ENCODE data around the gene SH2D1A.

GRCh38 chrX:124401696-124402095 is 55.3 kb downstream of the SH2D1A start:
- TF ChIP-seq MYC (IDR thresholded peaks at IDR 0.05; ENCODE audit: low read depth, low read length) (no peak), EZH2 (IDR thresholded peaks at IDR 0.05; ENCODE audit: borderline replicate concordance, low read depth, low read length, severe bottlenecking) (no peak), CTCF (IDR thresholded peaks at IDR 0.05; ENCODE audit: extremely low read depth in 1 of 2, insufficient read depth in 1 of 2, low read depth in 1 of 2, low read length in 2 of 2) (no peak), POLR2A (IDR thresholded peaks at IDR 0.05; ENCODE audit: low read depth, low read length) (no peak), JUN (IDR thresholded peaks at IDR 0.05; ENCODE audit: borderline replicate concordance, insufficient read depth, insufficient read length, low read depth) (no peak), POLR2AphosphoS5 (IDR thresholded peaks at IDR 0.05; ENCODE audit: insufficient read depth, low read depth, low read length) (no peak), GATA2 (IDR thresholded peaks at IDR 0.05; ENCODE audit: insufficient read depth, insufficient read length, low read depth, low read length) (no peak), MAX (IDR thresholded peaks at IDR 0.05; ENCODE audit: insufficient read depth, insufficient read length) (no peak), FOS (IDR thresholded peaks at IDR 0.05; ENCODE audit: borderline replicate concordance, insufficient read depth, low read length) (no peak)

Measured in endothelial cell of umbilical vein (primary cell).